Tibial artery (tissue), 4 donors: ENCODE results near the gene PARP2.
"Not testable (repeated sequence)": the region's sequence is repeated elsewhere in the genome, so short reads cannot be mapped to it uniquely, and the experiment has no call there.

Source experiments
- DNase-seq, 2 donors: peaks; one replicate each; pipeline ENCODE4 v3.0.0-alpha.2; 2019
- H3K27ac ChIP-seq, 2 donors: fragments of 200-600 bp; sonication (generic) in 1 of 2; 1 replicate in 1 of 2; 2 replicates in 1 of 2; pipeline ENCODE4 v1.5.1; 2018 to 2019; ENCODE audit warnings: mild to moderate bottlenecking in 1 of 2
- H3K27me3 ChIP-seq, 2 donors: fragments of 200-600 bp; sonication (generic) in 1 of 2; one replicate each; pipeline versions ENCODE4 v1.5.1 to v1.6.0; 2016 to 2019
- H3K36me3 ChIP-seq, 3 donors: fragments of 200-600 bp; sonication (generic) in 2 of 3; one replicate each; pipeline ENCODE4 v1.5.1; 2016 to 2019; ENCODE audit warnings: mild to moderate bottlenecking in 2 of 3
- H3K4me1 ChIP-seq, 4 donors: fragments of 200-600 bp; sonication (generic) in 2 of 4; 1 replicate in 3 of 4; 2 replicates in 1 of 4; pipeline ENCODE4 v1.5.1; 2016 to 2019
- H3K4me3 ChIP-seq, 2 donors: fragments of 200-600 bp; sonication (generic) in 1 of 2; 1 replicate in 1 of 2; 2 replicates in 1 of 2; pipeline ENCODE4 v1.5.1; 2018 to 2019; ENCODE audit warnings: mild to moderate bottlenecking in 2 of 2
- H3K9me3 ChIP-seq, 3 donors: fragments of 200-600 bp; sonication (generic) in 1 of 3; one replicate each; pipeline ENCODE4 v1.5.1; 2016 to 2019
- CTCF ChIP-seq, 2 experiments: fragments of 200-600 bp in 1 of 2; fragments of 450-650 bp in 1 of 2; IDR thresholded peaks; one replicate each; pipeline ENCODE4 v1.5.1; 2017 to 2019; ENCODE audit warnings: antibody characterized with exemption in 2 of 2, mild to moderate bottlenecking in 1 of 2, moderate library complexity in 1 of 2
- intact Hi-C: fragments of 100-400 bp; cut with DNase I; formaldehyde crosslinking; loops from one replicate; pipeline ENCODE4 v1.15.0; 2023; ENCODE audit warnings: low total_unique reads

The PARP2 gene

GRCh38 chr14:20346713-20347112, 3.3 kb downstream of the PARP2 start:
- DNase-seq = no peak
- Histone ChIP-seq H3K9me3 (no peaks in the 10 kb centered on the region), H3K4me1 (peaks cover 0 to 11% (median 7%) of the 10 kb centered on the region in 4 donors), H3K27me3 (no peaks in the 10 kb centered on the region), H3K27ac (no peak overlapping the region), H3K36me3 (peaks cover 14 to 64% (median 36%) of the 10 kb centered on the region in 3 donors), H3K4me3 (no peak overlapping the region)
- TF ChIP-seq CTCF (IDR thresholded peaks at IDR 0.05) = no peak
- intact Hi-C loops = no loop called here

GRCh38 chr14:20347747-20348146, 4.3 kb downstream of the PARP2 start:
- H3K36me3 ChIP-seq = peaks cover 20 to 74% (median 44%) of the 10 kb centered on the region in 3 donors
- H3K27me3 ChIP-seq = no peaks in the 10 kb centered on the region
- no peaks in the 10 kb centered on the region for H3K9me3 ChIP-seq
- no peak overlapping the region for H3K4me3 ChIP-seq
- DNase-seq = no peak
- H3K27ac ChIP-seq = no peak overlapping the region
- peaks cover 0 to 7% (median 7%) of the 10 kb centered on the region in 4 donors for H3K4me1 ChIP-seq
- no peak for TF ChIP-seq CTCF (IDR thresholded peaks at IDR 0.05)
- intact Hi-C loops = no loop called here

- Histone ChIP-seq H3K4me1 (no peaks in the 10 kb centered on the region), H3K36me3 (peaks cover 38 to 95% (median 63%) of the 10 kb centered on the region in 3 donors), H3K9me3 (no peaks in the 10 kb centered on the region), H3K4me3 (no peak overlapping the region), H3K27ac (no peak overlapping the region), H3K27me3 (no peaks in the 10 kb centered on the region)
- DNase-seq = no peak
- TF ChIP-seq CTCF (IDR thresholded peaks at IDR 0.05) = no peak
- intact Hi-C loops = no loop called here
Measured at GRCh38 chr14:20350282-20350681, 6.8 kb downstream of the PARP2 start.

- H3K27ac ChIP-seq = no peak overlapping the region
- intact Hi-C loops = no loop called here
- peaks cover 42 to 95% (median 64%) of the 10 kb centered on the region in 3 donors for H3K36me3 ChIP-seq
- no peak for TF ChIP-seq CTCF (IDR thresholded peaks at IDR 0.05)
- no peaks in the 10 kb centered on the region for H3K27me3 ChIP-seq
- DNase-seq = no peak
- H3K4me1 ChIP-seq = no peaks in the 10 kb centered on the region
- no peaks in the 10 kb centered on the region for H3K9me3 ChIP-seq
- no peak overlapping the region for H3K4me3 ChIP-seq
Measured at GRCh38 chr14:20350860-20351259, 7.4 kb downstream of the PARP2 start.

GRCh38 chr14:20356422-20356821, 13.0 kb downstream of the PARP2 start:
- no peak for DNase-seq
- Histone ChIP-seq H3K27me3 (no peaks in the 10 kb centered on the region), H3K27ac (no peak overlapping the region), H3K4me1 (no peaks in the 10 kb centered on the region), H3K36me3 (peaks cover 44 to 74% (median 56%) of the 10 kb centered on the region in 3 donors), H3K9me3 (no peaks in the 10 kb centered on the region), H3K4me3 (no peak overlapping the region)
- intact Hi-C loops = no loop called here
- TF ChIP-seq CTCF (IDR thresholded peaks at IDR 0.05) = no peak

- H3K36me3 ChIP-seq = peaks cover 36 to 65% (median 47%) of the 10 kb centered on the region in 3 donors
- H3K4me3 ChIP-seq, H3K9me3 ChIP-seq, H3K27me3 ChIP-seq, H3K27ac ChIP-seq, DNase-seq, H3K4me1 ChIP-seq, intact Hi-C loops: not testable (repeated sequence)
Measured at GRCh38 chr14:20358474-20358873, 15.0 kb downstream of the PARP2 start.
